ENCODE data around the gene PVALB.

The PVALB gene

DNA sequence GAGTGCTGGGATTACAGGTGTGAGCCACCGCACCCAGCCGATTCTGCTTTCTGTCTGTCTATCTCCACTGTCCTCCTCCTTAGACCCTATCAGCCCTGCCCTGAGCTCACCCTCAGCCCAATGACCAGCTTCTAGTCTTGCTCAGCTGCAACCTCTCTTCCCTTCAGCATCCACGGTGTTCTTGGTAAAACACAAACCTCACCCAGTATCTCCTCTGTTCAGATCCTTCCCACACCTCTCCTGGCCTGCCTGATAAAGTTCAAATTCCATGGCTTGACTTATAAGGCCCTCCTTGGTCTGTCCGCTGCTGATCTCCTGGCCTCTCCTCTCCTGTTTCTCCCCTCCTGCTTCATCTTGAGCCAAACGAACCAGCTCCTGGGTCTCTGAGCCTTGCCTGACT lies 29.4 kb upstream of the PVALB start:
- no peak for DNase-seq (ENCODE audit: low read depth in 2 of 2)

- DNase-seq (ENCODE audit: low read depth in 2 of 2), result no peak
Measured at GRCh38 chr22:36840106-36840505, 23.3 kb upstream of the PVALB start.

GRCh38 chr22:36839356-36840073 lies 22.7 kb upstream of the PVALB start:
- no peak for DNase-seq (ENCODE audit: low read depth in 2 of 2)

- DNase-seq (ENCODE audit: low read depth in 2 of 2), result no peak
Measured at GRCh38 chr22:36838119-36839030, 21.5 kb upstream of the PVALB start.

DNA sequence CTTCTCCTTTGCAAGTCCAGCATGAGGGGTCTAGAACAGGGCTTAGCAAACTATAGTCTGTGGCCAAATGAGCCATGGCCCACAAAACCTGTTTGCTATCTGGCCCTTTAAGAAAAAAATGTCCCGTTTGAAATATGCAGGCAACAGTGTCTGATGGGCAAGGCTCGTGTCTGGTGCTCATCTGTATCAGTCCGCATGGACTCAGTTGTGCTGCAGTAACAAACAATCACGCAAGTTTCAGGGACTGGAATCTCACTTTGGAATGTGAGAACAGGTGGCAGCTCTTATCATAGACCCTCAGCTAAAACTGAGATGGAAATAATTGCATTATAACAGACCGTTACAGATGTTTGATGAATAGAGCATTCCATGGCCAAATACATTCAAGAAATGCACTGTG lies 19.1 kb upstream of the PVALB start:
- DNase-seq (ENCODE audit: low read depth in 2 of 2), result no peak

DNA sequence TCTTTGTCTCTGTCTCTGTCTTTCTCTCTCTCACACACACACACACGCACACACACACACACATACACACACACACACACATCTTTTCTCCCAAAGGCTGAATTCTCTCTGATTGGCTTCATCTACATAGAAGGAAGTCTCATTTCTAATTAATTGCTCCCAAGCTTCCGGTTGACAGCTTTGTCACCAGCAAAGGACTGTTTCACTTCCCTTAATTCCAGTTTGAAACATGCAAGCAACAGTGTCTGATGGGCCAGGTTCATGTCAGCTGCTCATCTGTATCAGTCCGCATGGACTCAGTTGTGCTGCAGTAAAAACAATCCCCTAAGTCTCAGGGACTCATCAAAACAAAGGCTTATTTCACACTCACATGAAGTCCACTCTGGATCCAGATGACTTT lies 16.2 kb upstream of the PVALB start:
- DNase-seq (ENCODE audit: low read depth in 2 of 2), result no peak

- DNase-seq (ENCODE audit: low read depth in 2 of 2), result no peak
Measured at GRCh38 chr22:36831717-36832116, 14.9 kb upstream of the PVALB start.

GRCh38 chr22:36831206-36831605 lies 14.4 kb upstream of the PVALB start:
- no peak for DNase-seq (ENCODE audit: low read depth in 2 of 2)

DNA sequence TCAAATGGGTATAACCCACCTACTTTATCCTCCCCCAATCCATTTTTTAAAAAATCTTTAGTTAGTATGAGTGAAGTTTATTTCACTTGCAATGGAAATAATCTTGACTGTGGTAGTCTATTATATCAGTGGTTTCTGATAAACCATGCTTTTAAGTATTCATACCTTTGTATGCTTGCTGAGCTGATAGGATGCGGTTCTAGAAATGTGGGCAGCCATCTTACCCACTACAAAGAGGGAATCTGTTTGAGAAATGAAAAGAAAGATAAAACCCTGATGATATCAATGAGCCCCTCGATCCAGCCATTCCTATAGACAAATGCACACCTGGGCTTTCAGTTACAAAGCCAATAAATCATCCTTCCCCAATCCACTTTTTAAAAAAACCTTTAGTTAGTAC lies 13.8 kb upstream of the PVALB start:
- no peak for DNase-seq (ENCODE audit: low read depth in 2 of 2)

- DNase-seq (ENCODE audit: low read depth in 2 of 2), result no peak
Measured at GRCh38 chr22:36829370-36830002, 12.7 kb upstream of the PVALB start.

DNA sequence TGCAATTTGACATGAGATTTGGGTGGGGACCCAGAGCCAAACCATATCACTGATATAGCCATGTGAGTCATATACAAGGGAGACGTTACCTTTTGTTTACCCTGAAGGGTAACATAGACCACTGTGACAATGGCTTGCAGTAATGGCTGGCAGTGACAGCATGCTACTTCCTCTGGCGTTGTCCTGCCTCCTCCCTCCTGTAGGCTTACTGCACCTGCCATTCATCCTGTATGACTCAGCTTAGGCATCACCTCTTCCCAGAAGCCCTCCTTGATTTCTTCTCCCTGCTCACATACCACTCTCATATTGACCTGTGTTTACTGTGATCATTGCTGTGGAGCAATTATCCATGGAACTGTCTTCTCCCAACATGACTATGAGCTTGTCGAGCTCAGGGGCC lies 12.0 kb upstream of the PVALB start:
- DNase-seq (ENCODE audit: low read depth in 2 of 2), result no peak

DNA sequence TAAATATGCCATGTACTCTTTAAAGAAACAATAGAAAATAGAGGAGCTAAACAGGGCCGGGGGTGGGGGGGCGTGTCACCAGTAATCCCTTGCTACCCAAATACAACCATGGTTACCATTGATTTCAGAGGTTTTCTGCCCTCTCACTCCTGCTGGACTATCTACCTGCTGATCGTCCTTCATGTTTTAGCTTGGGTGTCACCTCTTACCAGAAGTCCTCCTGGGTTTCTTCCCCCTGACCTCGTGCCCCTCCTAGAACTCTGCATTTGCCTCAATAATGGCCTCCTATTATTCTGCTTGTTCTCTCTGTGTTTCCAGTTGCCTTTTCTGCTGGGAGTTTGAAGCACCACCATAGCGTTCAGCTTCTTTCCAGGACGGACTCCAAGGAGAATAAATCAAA lies 9.4 kb upstream of the PVALB start:
- no peak for DNase-seq (ENCODE audit: low read depth in 2 of 2)

GRCh38 chr22:36824655-36825054 lies 7.8 kb upstream of the PVALB start:
- DNase-seq (ENCODE audit: low read depth in 2 of 2), result no peak

- no peak for DNase-seq (ENCODE audit: low read depth in 2 of 2)
Measured at GRCh38 chr22:36823186-36823839, 6.5 kb upstream of the PVALB start.

- no peak for DNase-seq (ENCODE audit: low read depth in 2 of 2)
Measured at GRCh38 chr22:36822581-36822980, 5.7 kb upstream of the PVALB start.

GRCh38 chr22:36819112-36819511 lies 2.3 kb upstream of the PVALB start:
- no peak for DNase-seq (ENCODE audit: low read depth in 2 of 2)

- no peak for DNase-seq (ENCODE audit: low read depth in 2 of 2)
Measured at GRCh38 chr22:36818010-36818642, 1.3 kb upstream of the PVALB start.

- no peak for DNase-seq (ENCODE audit: low read depth in 2 of 2)
Measured at GRCh38 chr22:36817525-36817848, 652 bp upstream of the PVALB start.

DNA sequence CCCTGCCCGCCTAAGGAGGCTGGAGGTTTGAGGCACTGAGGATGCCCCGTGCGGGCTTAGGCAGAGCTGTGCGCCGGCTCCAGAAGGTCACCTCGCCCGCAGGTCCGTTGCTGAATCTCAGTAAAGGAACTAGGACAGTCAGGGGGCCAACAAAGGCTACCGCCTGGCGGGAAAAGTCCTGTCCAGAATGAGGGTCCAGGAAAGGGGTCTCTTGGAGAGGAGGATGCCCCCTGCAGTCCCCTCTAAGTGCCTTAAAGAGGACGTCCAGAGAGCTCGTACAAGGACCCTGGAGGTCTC lies 548 bp downstream of the PVALB start:
- DNase-seq (ENCODE audit: low read depth in 2 of 2), result no peak

- no peak for DNase-seq (ENCODE audit: low read depth in 2 of 2)
Measured at GRCh38 chr22:36815558-36816338, 1.1 kb downstream of the PVALB start.

DNA sequence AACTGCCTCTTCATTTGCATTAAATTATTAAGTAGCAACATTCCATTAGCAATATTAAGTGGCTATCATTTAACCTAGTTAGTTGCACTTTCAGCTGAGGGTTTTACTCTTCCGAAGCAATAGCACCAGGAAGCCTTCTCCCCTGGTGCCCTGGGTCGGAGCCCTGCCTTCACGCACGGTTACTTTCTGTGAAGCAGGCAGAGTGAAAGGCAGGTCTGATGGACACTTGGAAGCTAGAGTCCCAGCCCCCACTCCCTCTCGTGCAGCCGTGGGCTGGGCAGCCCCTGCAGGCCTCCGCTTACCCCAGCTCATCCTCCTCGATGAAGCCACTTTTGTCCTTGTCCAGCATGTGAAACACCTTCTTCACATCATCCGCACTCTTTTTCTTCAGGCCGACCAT lies 2.0 kb downstream of the PVALB start:
- DNase-seq (ENCODE audit: low read depth in 2 of 2), result no peak
